HEK293 (cell line): ENCODE data around the gene ANAPC10.
A peak's percentile ranks its signal among the peaks of the same experiment; 100 is the strongest.

ENCODE experiments used
- CTCF ChIA-PET: fragments of 350-600 bp; formaldehyde crosslinking; extraction: SDS; loops from one replicate; lab custom pipeline; 2021; ENCODE audit warnings: antibody characterized with exemption; lab: Yijun Ruan, JAX
- POLR2A ChIA-PET: fragments of 300-600 bp; formaldehyde crosslinking; extraction: SDS; loops from one replicate; lab custom pipeline; 2020; ENCODE audit warnings: antibody characterized with exemption, inconsistent platforms; lab: Yijun Ruan, JAX
- H3K27ac ChIP-seq: fragments of 200-500 bp; sonication (Bioruptor generic); 2 replicates; pipeline ENCODE4 v1.5.1; 2014; ENCODE audit warnings: low read depth, low read length, control low read depth, inconsistent platforms; ENCODE audit errors: extremely low read depth
- H3K36me3 ChIP-seq, 2 experiments: fragments of 200-500 bp in 1 of 2; sonication (Bioruptor generic) in 1 of 2; 1 replicate in 1 of 2; 2 replicates in 1 of 2; pipeline ENCODE4 v1.5.1; 2014 to 2017; ENCODE audit warnings: inconsistent platforms in 2 of 2, low read length in 2 of 2; ENCODE audit not compliant: control insufficient read depth in 2 of 2, insufficient read depth in 1 of 2
- H3K4me1 ChIP-seq: fragments of 200-500 bp; sonication (Bioruptor generic); 2 replicates; pipeline ENCODE4 v1.5.1; 2014; ENCODE audit warnings: mild to moderate bottlenecking, low read length, inconsistent platforms; ENCODE audit not compliant: control insufficient read depth, insufficient read depth
- H3K4me3 ChIP-seq: 2 replicates; pipeline ENCODE4 v1.5.1; 2011; ENCODE audit warnings: low read depth, mild to moderate bottlenecking, control low read depth, low read length, moderate library complexity
- H3K9me3 ChIP-seq: fragments of 200-500 bp; sonication (Bioruptor generic); 2 replicates; pipeline ENCODE4 v1.5.1; 2014; ENCODE audit warnings: low read depth, low read length, inconsistent platforms; ENCODE audit not compliant: control insufficient read depth, insufficient read depth
- BCL11A ChIP-seq: fragments of 450-650 bp; formaldehyde crosslinking; IDR thresholded peaks from 2 replicates; pipeline ENCODE4 v1.5.1; 2016; ENCODE audit warnings: low read depth, missing biosample characterization, missing genetic modification characterization
- BCL11B ChIP-seq: fragments of 450-650 bp; formaldehyde crosslinking; IDR thresholded peaks from 2 replicates; pipeline ENCODE4 v1.5.1; 2016; ENCODE audit warnings: low read depth, missing biosample characterization, missing genetic modification characterization
- KLF7 ChIP-seq: fragments of 450-650 bp; formaldehyde crosslinking; IDR thresholded peaks from 2 replicates; pipeline ENCODE4 v1.5.1; 2016; ENCODE audit warnings: missing biosample characterization, missing genetic modification characterization, borderline replicate concordance
- MZF1 ChIP-seq: fragments of 450-650 bp; formaldehyde crosslinking; IDR thresholded peaks from 2 replicates; pipeline ENCODE4 v1.5.1; 2017; ENCODE audit warnings: missing biosample characterization, missing genetic modification characterization, borderline replicate concordance
- SALL2 ChIP-seq: fragments of 450-650 bp; formaldehyde crosslinking; IDR thresholded peaks from 2 replicates; pipeline ENCODE4 v1.5.0; 2017; ENCODE audit warnings: missing biosample characterization, mild to moderate bottlenecking, missing genetic modification characterization, borderline replicate concordance
- SETDB1 ChIP-seq: IDR thresholded peaks from one replicate; pipeline ENCODE4 v1.6.1; 2017; ENCODE audit warnings: mild to moderate bottlenecking, low read length, moderate library complexity, mixed read lengths; ENCODE audit not compliant: insufficient read length
- YY1 ChIP-seq: fragments of 450-650 bp; formaldehyde crosslinking; IDR thresholded peaks from 2 replicates; pipeline ENCODE4 v1.5.1; 2018; ENCODE audit warnings: missing biosample characterization, missing genetic modification characterization
- YY2 ChIP-seq: fragments of 450-650 bp; formaldehyde crosslinking; IDR thresholded peaks from 2 replicates; pipeline ENCODE4 v1.5.1; 2016; ENCODE audit warnings: missing biosample characterization, missing genetic modification characterization
- ZIC2 ChIP-seq: fragments of 450-650 bp; formaldehyde crosslinking; IDR thresholded peaks from 2 replicates; pipeline ENCODE4 v1.5.1; 2016; ENCODE audit warnings: missing biosample characterization, missing genetic modification characterization
- ZNF10 ChIP-seq: fragments of 450-650 bp; formaldehyde crosslinking; IDR thresholded peaks from 2 replicates; pipeline ENCODE4 v1.5.1; 2017; ENCODE audit warnings: missing biosample characterization, missing genetic modification characterization
- ZNF140 ChIP-seq: fragments of 450-650 bp; formaldehyde crosslinking; IDR thresholded peaks from 2 replicates; pipeline ENCODE4 v1.5.1; 2016; ENCODE audit warnings: missing biosample characterization, missing genetic modification characterization
- ZNF157 ChIP-seq: fragments of 450-650 bp; formaldehyde crosslinking; IDR thresholded peaks from 2 replicates; pipeline ENCODE4 v1.5.1; 2016; ENCODE audit warnings: missing biosample characterization, missing genetic modification characterization
- ZNF169 ChIP-seq: fragments of 450-650 bp; formaldehyde crosslinking; IDR thresholded peaks from 2 replicates; pipeline ENCODE4 v1.5.1; 2016; ENCODE audit warnings: missing biosample characterization, missing genetic modification characterization
- ZNF174 ChIP-seq: fragments of 450-650 bp; formaldehyde crosslinking; IDR thresholded peaks from 2 replicates; pipeline ENCODE4 v1.5.0; 2017; ENCODE audit warnings: missing biosample characterization, mild to moderate bottlenecking, missing genetic modification characterization
- ZNF184 ChIP-seq: fragments of 450-650 bp; IDR thresholded peaks from 2 replicates; pipeline ENCODE4 v1.5.1; 2018; ENCODE audit warnings: missing biosample characterization, mild to moderate bottlenecking, missing genetic modification characterization
- ZNF366 ChIP-seq: fragments of 450-650 bp; formaldehyde crosslinking; conservative IDR thresholded peaks from 2 replicates; pipeline ENCODE4 v1.5.1; 2016; ENCODE audit warnings: missing biosample characterization, missing genetic modification characterization
- ZNF394 ChIP-seq: fragments of 450-650 bp; formaldehyde crosslinking; IDR thresholded peaks from 2 replicates; pipeline ENCODE4 v1.5.1; 2016; ENCODE audit warnings: missing biosample characterization, missing genetic modification characterization, mild to moderate bottlenecking, moderate library complexity, borderline replicate concordance
- ZNF423 ChIP-seq: fragments of 450-650 bp; formaldehyde crosslinking; IDR thresholded peaks from 2 replicates; pipeline ENCODE4 v1.5.1; 2016; ENCODE audit warnings: missing biosample characterization, missing genetic modification characterization
- ZNF426 ChIP-seq: fragments of 450-650 bp; formaldehyde crosslinking; IDR thresholded peaks from 2 replicates; pipeline ENCODE4 v1.5.1; 2017; ENCODE audit warnings: missing biosample characterization, missing genetic modification characterization, mild to moderate bottlenecking, inconsistent platforms, moderate library complexity
- ZNF677 ChIP-seq: fragments of 450-650 bp; IDR thresholded peaks from 2 replicates; pipeline ENCODE4 v1.5.0; 2018; ENCODE audit warnings: missing biosample characterization, mild to moderate bottlenecking, missing genetic modification characterization, moderate library complexity
- ZNF768 ChIP-seq: fragments of 450-650 bp; formaldehyde crosslinking; IDR thresholded peaks from 2 replicates; pipeline ENCODE4 v1.5.1; 2018; ENCODE audit warnings: missing biosample characterization, mild to moderate bottlenecking, missing genetic modification characterization
- ZSCAN23 ChIP-seq: fragments of 450-650 bp; formaldehyde crosslinking; IDR thresholded peaks from 2 replicates; pipeline ENCODE4 v1.5.1; 2016; ENCODE audit warnings: missing biosample characterization, missing genetic modification characterization
- TF ChIP-seq, protein P1 (sequence below): fragments of 450-650 bp; formaldehyde crosslinking; IDR thresholded peaks from 2 replicates; pipeline ENCODE4 v1.5.0; 2017; ENCODE audit warnings: missing biosample characterization, missing genetic modification characterization, borderline replicate concordance
- TF ChIP-seq, protein P2 (sequence below): fragments of 450-650 bp; formaldehyde crosslinking; IDR thresholded peaks from 2 replicates; pipeline ENCODE4 v1.5.1; 2016; ENCODE audit warnings: missing biosample characterization, missing genetic modification characterization, borderline replicate concordance
- TF ChIP-seq, protein P3 (sequence below): fragments of 450-650 bp; formaldehyde crosslinking; IDR thresholded peaks from 2 replicates; pipeline ENCODE4 v1.5.1; 2016; ENCODE audit warnings: missing biosample characterization, missing genetic modification characterization

Gene ANAPC10

DNA sequence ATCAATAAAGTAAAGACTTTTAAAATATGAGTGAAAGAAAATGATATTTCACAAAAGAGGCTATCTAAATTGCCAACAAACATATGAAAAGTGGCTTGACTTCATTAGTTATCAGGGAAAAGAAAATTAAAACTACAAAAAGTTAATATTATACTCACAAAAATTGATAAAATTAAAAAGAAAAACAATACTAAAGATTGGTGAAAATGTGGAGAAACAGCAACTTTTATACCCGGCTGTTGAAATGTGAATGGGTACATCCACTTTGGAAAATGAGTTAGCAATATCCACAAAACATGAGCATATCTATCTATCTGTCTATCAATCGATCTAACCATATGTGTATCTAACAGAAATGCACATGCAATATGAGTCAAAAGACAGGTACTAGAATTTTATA lies 122.3 kb downstream of the ANAPC10 start:
- POLR2A ChIA-PET = no interaction called here
- H3K9me3 ChIP-seq = no peaks in the 10 kb centered on the region
- no peaks in the 10 kb centered on the region for H3K4me1 ChIP-seq
- no peak for TF ChIP-seq ZNF768 (tag by site-specific recombination)
- peak; percentile 66; the same call in 1 of the 2 replicates for TF ChIP-seq ZNF184 (tag by site-specific recombination)
- TF ChIP-seq, all 188 proteins: peak for 1
- no peak overlapping the region for H3K27ac ChIP-seq
- H3K36me3 ChIP-seq = no peaks in the 10 kb centered on the region
- H3K4me3 ChIP-seq = no peak overlapping the region
- CTCF ChIA-PET = no interaction called here

DNA sequence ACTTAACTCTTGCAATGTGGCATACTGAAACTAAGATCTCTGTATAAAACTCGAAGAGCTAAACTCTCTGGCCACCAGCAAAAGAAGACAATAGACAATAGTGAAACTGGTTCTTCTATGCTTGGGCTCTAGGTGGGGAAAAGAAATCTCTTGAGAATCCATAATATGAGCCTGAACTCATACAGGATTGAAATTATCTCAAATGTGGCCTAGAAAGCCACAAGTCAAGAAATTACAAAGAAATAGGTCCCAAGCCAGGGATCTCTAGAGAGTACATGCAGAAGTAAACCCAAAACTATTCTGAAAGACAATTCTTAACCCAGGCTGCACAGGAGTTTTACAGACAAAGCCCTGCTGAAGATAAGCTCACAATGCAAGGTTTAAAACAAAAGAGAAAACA lies 127.4 kb downstream of the ANAPC10 start:
- TF ChIP-seq ZNF10 (tag by site-specific recombination) (no peak), ZNF157 (no peak), ZNF169 (tag by site-specific recombination) (no peak), ZNF394 (tag by site-specific recombination) (no peak), YY2 (tag by site-specific recombination) (no peak), ZIC2 (tag by site-specific recombination) (no peak), ZNF366 (tag by site-specific recombination) (no peak), ZNF140 (tag by site-specific recombination) (no peak), KLF7 (tag by site-specific recombination) (no peak), ZNF174 (tag by site-specific recombination) (no peak), SETDB1 (no peak), SALL2 (no peak), ZNF423 (tag by site-specific recombination) (no peak), BCL11A (tag by site-specific recombination) (no peak)
- TF ChIP-seq, protein P1, sequence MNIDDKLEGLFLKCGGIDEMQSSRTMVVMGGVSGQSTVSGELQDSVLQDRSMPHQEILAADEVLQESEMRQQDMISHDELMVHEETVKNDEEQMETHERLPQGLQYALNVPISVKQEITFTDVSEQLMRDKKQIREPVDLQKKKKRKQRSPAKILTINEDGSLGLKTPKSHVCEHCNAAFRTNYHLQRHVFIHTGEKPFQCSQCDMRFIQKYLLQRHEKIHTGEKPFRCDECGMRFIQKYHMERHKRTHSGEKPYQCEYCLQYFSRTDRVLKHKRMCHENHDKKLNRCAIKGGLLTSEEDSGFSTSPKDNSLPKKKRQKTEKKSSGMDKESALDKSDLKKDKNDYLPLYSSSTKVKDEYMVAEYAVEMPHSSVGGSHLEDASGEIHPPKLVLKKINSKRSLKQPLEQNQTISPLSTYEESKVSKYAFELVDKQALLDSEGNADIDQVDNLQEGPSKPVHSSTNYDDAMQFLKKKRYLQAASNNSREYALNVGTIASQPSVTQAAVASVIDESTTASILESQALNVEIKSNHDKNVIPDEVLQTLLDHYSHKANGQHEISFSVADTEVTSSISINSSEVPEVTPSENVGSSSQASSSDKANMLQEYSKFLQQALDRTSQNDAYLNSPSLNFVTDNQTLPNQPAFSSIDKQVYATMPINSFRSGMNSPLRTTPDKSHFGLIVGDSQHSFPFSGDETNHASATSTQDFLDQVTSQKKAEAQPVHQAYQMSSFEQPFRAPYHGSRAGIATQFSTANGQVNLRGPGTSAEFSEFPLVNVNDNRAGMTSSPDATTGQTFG (tag by site-specific recombination) = no peak
- TF ChIP-seq, protein P2, sequence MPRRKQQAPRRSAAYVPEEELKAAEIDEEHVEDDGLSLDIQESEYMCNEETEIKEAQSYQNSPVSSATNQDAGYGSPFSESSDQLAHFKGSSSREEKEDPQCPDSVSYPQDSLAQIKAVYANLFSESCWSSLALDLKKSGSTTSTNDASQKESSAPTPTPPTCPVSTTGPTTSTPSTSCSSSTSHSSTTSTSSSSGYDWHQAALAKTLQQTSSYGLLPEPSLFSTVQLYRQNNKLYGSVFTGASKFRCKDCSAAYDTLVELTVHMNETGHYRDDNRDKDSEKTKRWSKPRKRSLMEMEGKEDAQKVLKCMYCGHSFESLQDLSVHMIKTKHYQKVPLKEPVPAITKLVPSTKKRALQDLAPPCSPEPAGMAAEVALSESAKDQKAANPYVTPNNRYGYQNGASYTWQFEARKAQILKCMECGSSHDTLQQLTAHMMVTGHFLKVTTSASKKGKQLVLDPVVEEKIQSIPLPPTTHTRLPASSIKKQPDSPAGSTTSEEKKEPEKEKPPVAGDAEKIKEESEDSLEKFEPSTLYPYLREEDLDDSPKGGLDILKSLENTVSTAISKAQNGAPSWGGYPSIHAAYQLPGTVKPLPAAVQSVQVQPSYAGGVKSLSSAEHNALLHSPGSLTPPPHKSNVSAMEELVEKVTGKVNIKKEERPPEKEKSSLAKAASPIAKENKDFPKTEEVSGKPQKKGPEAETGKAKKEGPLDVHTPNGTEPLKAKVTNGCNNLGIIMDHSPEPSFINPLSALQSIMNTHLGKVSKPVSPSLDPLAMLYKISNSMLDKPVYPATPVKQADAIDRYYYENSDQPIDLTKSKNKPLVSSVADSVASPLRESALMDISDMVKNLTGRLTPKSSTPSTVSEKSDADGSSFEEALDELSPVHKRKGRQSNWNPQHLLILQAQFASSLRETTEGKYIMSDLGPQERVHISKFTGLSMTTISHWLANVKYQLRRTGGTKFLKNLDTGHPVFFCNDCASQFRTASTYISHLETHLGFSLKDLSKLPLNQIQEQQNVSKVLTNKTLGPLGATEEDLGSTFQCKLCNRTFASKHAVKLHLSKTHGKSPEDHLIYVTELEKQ = no peak
- H3K36me3 ChIP-seq = no peaks in the 10 kb centered on the region
- POLR2A ChIA-PET = no interaction called here
- H3K4me1 ChIP-seq = no peaks in the 10 kb centered on the region
- no peak overlapping the region for H3K4me3 ChIP-seq
- no peak overlapping the region for H3K27ac ChIP-seq
- no peaks in the 10 kb centered on the region for H3K9me3 ChIP-seq
- CTCF ChIA-PET = no interaction called here

DNA sequence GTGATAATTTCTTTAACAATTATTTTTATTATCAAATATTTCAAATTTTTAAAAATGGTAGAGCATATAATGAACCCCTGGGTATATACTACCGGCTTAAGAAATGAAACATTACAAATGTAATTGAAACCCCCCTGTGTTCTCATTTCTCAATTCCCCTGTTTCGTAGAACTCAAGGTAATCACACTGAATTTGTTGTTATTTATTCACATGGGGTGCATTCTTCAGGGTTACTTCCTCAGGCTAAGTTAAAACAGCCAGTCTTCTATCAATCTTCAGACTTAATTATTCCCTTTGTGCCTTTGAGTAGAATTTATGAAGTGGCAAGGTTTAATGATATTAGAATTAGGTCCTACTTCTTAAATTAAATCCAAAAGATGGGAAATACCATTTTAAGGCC lies 128.2 kb downstream of the ANAPC10 start:
- Histone ChIP-seq H3K9me3 (no peaks in the 10 kb centered on the region), H3K27ac (no peak overlapping the region), H3K4me3 (no peak overlapping the region), H3K36me3 (no peaks in the 10 kb centered on the region), H3K4me1 (no peaks in the 10 kb centered on the region)
- POLR2A ChIA-PET = no interaction called here
- CTCF ChIA-PET = no interaction called here
- TF ChIP-seq YY1 (tag by site-specific recombination) = no peak
- TF ChIP-seq, protein P3, sequence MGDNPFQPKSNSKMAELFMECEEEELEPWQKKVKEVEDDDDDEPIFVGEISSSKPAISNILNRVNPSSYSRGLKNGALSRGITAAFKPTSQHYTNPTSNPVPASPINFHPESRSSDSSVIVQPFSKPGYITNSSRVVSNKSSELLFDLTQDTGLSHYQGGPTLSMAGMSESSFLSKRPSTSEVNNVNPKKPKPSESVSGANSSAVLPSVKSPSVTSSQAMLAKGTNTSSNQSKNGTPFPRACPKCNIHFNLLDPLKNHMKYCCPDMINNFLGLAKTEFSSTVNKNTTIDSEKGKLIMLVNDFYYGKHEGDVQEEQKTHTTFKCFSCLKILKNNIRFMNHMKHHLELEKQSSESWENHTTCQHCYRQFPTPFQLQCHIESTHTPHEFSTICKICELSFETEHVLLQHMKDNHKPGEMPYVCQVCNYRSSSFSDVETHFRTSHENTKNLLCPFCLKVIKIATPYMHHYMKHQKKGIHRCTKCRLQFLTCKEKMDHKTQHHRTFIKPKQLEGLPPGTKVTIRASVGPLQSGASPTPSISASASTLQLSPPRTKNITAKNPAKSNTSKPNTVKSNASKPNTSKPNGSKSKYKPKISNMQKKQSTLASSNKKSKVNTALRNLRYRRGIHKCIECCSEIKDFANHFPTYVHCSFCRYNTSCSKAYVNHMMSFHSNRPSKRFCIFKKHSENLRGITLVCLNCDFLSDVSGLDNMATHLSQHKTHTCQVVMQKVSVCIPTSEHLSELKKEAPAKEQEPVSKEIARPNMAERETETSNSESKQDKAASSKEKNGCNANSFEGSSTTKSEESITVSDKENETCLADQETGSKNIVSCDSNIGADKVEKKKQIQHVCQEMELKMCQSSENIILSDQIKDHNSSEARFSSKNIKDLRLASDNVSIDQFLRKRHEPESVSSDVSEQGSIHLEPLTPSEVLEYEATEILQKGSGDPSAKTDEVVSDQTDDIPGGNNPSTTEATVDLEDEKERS (tag by site-specific recombination) = no peak
- no peak for TF ChIP-seq ZSCAN23 (tag by site-specific recombination)
- no peak for TF ChIP-seq ZNF677 (tag by site-specific recombination)
- TF ChIP-seq MZF1 (tag by site-specific recombination) = no peak
- TF ChIP-seq BCL11B = no peak
- TF ChIP-seq ZIC2 (tag by site-specific recombination) = no peak
- no peak for TF ChIP-seq ZNF426 (tag by site-specific recombination)
- TF ChIP-seq SALL2 = no peak
